Measurements from ENCODE around the gene CUL5.

Gene CUL5

GRCh38 chr11:108148556-108148955, 139.9 kb downstream of the CUL5 start:
- Histone ChIP-seq H4K20me1 (ENCODE audit: control insufficient read depth, insufficient read depth, low read depth, low read length) (no peaks in the 10 kb centered on the region), H3K27me3 (ENCODE audit: control insufficient read depth, low read length) (no peaks in the 10 kb centered on the region), H3K36me3 (ENCODE audit: control insufficient read depth, low read length) (peaks cover 89% of the 10 kb centered on the region), H3K79me2 (ENCODE audit: control insufficient read depth, low read length) (no peaks in the 10 kb centered on the region), H3F3A (ENCODE audit: control insufficient read depth, insufficient read depth) (0 out of 2 replicates have a peak, but pooled peaks cover 3% of the 10 kb centered on the region), H3K4me1 (ENCODE audit: control insufficient read depth, low read length) (no peaks in the 10 kb centered on the region), H3K27ac (ENCODE audit: low read depth, low read length) (no peak overlapping the region), H3K9me3 (ENCODE audit: control insufficient read depth, insufficient read depth, low read length) (no peaks in the 10 kb centered on the region), H3K9me2 (replicated peaks; ENCODE audit: control insufficient read depth, low read length) (no peaks in the 10 kb centered on the region), H3K4me3 (ENCODE audit: low read length) (no peak overlapping the region), H3K4me2 (ENCODE audit: low read length) (no peak overlapping the region)
- no peak for TF ChIP-seq CTCF (IDR thresholded peaks at IDR 0.05; ENCODE audit: low read depth, low read length, poor library complexity, severe bottlenecking)
- TF ChIP-seq EZH2phosphoT487 (IDR thresholded peaks at IDR 0.05; ENCODE audit: borderline replicate concordance, low read length), result no peak

- Histone ChIP-seq H3K4me3 (ENCODE audit: low read length) (no peak overlapping the region), H3F3A (ENCODE audit: control insufficient read depth, insufficient read depth) (peaks cover 7% of the 10 kb centered on the region; the same call in 1 of the 2 replicates), H3K4me1 (ENCODE audit: control insufficient read depth, low read length) (no peaks in the 10 kb centered on the region), H3K9me2 (replicated peaks; ENCODE audit: control insufficient read depth, low read length) (no peaks in the 10 kb centered on the region), H3K27me3 (ENCODE audit: control insufficient read depth, low read length) (no peaks in the 10 kb centered on the region), H3K4me2 (ENCODE audit: low read length) (no peak overlapping the region), H3K36me3 (ENCODE audit: control insufficient read depth, low read length) (peaks cover 90% of the 10 kb centered on the region), H4K20me1 (ENCODE audit: control insufficient read depth, insufficient read depth, low read depth, low read length) (no peaks in the 10 kb centered on the region), H3K9me3 (ENCODE audit: control insufficient read depth, insufficient read depth, low read length) (no peaks in the 10 kb centered on the region), H3K27ac (ENCODE audit: low read depth, low read length) (no peak overlapping the region), H3K79me2 (ENCODE audit: control insufficient read depth, low read length) (no peaks in the 10 kb centered on the region)
- TF ChIP-seq CTCF (IDR thresholded peaks at IDR 0.05; ENCODE audit: low read depth, low read length, poor library complexity, severe bottlenecking) (no peak), EZH2phosphoT487 (IDR thresholded peaks at IDR 0.05; ENCODE audit: borderline replicate concordance, low read length) (no peak)
These were observed 145.9 kb downstream of the CUL5 start for GRCh38 chr11:108154591-108154990.

All from DOHH2 (cell line).